HCT116 (cell line): Measurements from ENCODE around the gene ACACB.

ENCODE experiments used
- CTCF ChIP-seq, 3 experiments: fragments of 200-600 bp in 1 of 3; sonication (generic) in 1 of 3; IDR thresholded peaks in 2 of 3; conservative IDR thresholded peaks in 1 of 3; 2 replicates each; pipeline ENCODE4 v1.5.1; 2012 to 2017; ENCODE audit warnings: low read depth in 2 of 3, low read length in 2 of 3, antibody characterized with exemption in 1 of 3, borderline replicate concordance in 1 of 3, control low read depth in 1 of 3, mild to moderate bottlenecking in 1 of 3, mixed read lengths in 1 of 3, mixed run types in 1 of 3, moderate library complexity in 1 of 3; ENCODE audit not compliant: insufficient read depth in 1 of 3
- POLR2A ChIP-seq: IDR thresholded peaks from 2 replicates; pipeline ENCODE4 v1.7.0; 2011; ENCODE audit warnings: borderline replicate concordance; ENCODE audit not compliant: insufficient read depth, insufficient read length; ENCODE audit errors: extremely low read depth
- POLR2AphosphoS5 ChIP-seq: IDR thresholded peaks from 2 replicates; pipeline ENCODE4 v1.6.1; 2011; ENCODE audit warnings: mild to moderate bottlenecking, low read depth, low read length, moderate library complexity
- YY1 ChIP-seq: IDR thresholded peaks from 2 replicates; pipeline ENCODE4 v1.6.1; 2011; ENCODE audit warnings: low read length, low read depth, moderate library complexity, mild to moderate bottlenecking; ENCODE audit not compliant: insufficient replicate concordance; ENCODE audit errors: extremely low read depth
- ZFX ChIP-seq: fragments of 450-650 bp; IDR thresholded peaks from 2 replicates; pipeline ENCODE4 v1.6.1; 2017
- TF ChIP-seq, protein P1 (sequence below): IDR thresholded peaks from 2 replicates; pipeline ENCODE4 v1.6.1; 2012

GRCh38 chr12:109163167-109163566 lies 46.8 kb downstream of the ACACB start:
- TF ChIP-seq CTCF (IDR thresholded peaks at IDR 0.05 in 2 of 3, conservative IDR thresholded peaks at IDR 0.05 in 1 of 3; ENCODE audit: borderline replicate concordance in 1 of 3, insufficient read depth in 1 of 3, low read depth in 2 of 3, low read length in 2 of 3) = no peak
- no peak for TF ChIP-seq YY1
- no peak for TF ChIP-seq ZFX
- TF ChIP-seq POLR2A = no peak
- no peak for TF ChIP-seq POLR2AphosphoS5
- TF ChIP-seq, protein P1, sequence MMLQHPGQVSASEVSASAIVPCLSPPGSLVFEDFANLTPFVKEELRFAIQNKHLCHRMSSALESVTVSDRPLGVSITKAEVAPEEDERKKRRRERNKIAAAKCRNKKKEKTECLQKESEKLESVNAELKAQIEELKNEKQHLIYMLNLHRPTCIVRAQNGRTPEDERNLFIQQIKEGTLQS = no peak
